GM12878 (cell line): ENCODE measurements around the gene GOLGA5. TPM values are rescaled to one million over a fixed set of nuclear protein-coding genes. Genes with fewer than 3 reads are reported as not detected.

Experiments
- CHD2 ChIP-seq: IDR thresholded peaks from 2 replicates; pipeline ENCODE4 v1.6.1; 2011; ENCODE audit warnings: low read depth, low read length, improper control_type of control experiment, borderline replicate concordance
- HDAC2 ChIP-seq: fragments of 200-600 bp; sonication (generic); IDR thresholded peaks from 2 replicates; pipeline ENCODE4 v1.6.1; 2017
- IKZF2 ChIP-seq, 2 experiments: fragments of 450-650 bp; IDR thresholded peaks; 2 replicates each; pipeline ENCODE4 v1.6.1; 2017; ENCODE audit warnings: mild to moderate bottlenecking in 2 of 2, moderate library complexity in 2 of 2
- MEF2B ChIP-seq: fragments of 450-650 bp; IDR thresholded peaks from 2 replicates; pipeline ENCODE4 v1.6.1; 2018; ENCODE audit warnings: mild to moderate bottlenecking, moderate library complexity; ENCODE audit not compliant: partially characterized antibody, poor library complexity, severe bottlenecking
- MXI1 ChIP-seq: fragments of 150-350 bp; IDR thresholded peaks from 2 replicates; pipeline ENCODE4 v1.6.1; 2011; ENCODE audit warnings: low read depth, mild to moderate bottlenecking, inconsistent platforms, low read length, improper control_type of control experiment
- RAD51 ChIP-seq: fragments of 450-650 bp; IDR thresholded peaks from 2 replicates; pipeline ENCODE4 v1.6.1; 2016; ENCODE audit warnings: moderate library complexity, mild to moderate bottlenecking, inconsistent platforms
- TCF12 ChIP-seq: IDR thresholded peaks from 2 replicates; pipeline ENCODE4 v1.6.1; 2011; ENCODE audit warnings: low read depth, mild to moderate bottlenecking, low read length
- ZNF274 ChIP-seq: IDR thresholded peaks from one replicate; pipeline ENCODE4 v1.8.0; 2011; ENCODE audit not compliant: insufficient read length, insufficient read depth
- polyA plus RNA-seq, 11 experiments: library from polyadenylated mRNA; depleted of rRNA in 4 of 11; unstranded in 6 of 11; stranded (reverse) in 5 of 11; fragments of >200 nt; fragmentation: Nextera tagmentation in 4 of 11; fragmentation: Illumina TruSeq in 1 of 11; extraction: Ambion mirVana in 4 of 11; extraction: Trizol in 1 of 11; gene quantifications; 1 replicate in 1 of 11; 2 replicates in 10 of 11; pipeline versions ENCODE4 v1.2.1 to v1.2.3, GENCODE V29; 2011 to 2016; ENCODE audit warnings: inconsistent platforms in 2 of 11, missing spikeins in 2 of 11, low read depth in 1 of 11
- total RNA-seq, 4 experiments: library from RNA; depleted of rRNA in 3 of 4; stranded (reverse); fragments of >200 nt in 3 of 4; fragmentation: Illumina TruSeq in 1 of 4; extraction: Trizol in 1 of 4; gene quantifications; 2 replicates each; pipeline versions ENCODE4 v1.2.1 to v1.2.3, GENCODE V29; 2013 to 2021
- TF ChIP-seq, protein P1 (sequence below): fragments of 450-650 bp; IDR thresholded peaks from 2 replicates; pipeline ENCODE4 v1.6.1; 2016; ENCODE audit warnings: mild to moderate bottlenecking
- TF ChIP-seq, protein P2 (sequence below): fragments of 450-650 bp; IDR thresholded peaks from 2 replicates; pipeline ENCODE4 v1.6.1; 2017; ENCODE audit warnings: mild to moderate bottlenecking, low read depth, inconsistent platforms; ENCODE audit not compliant: poor library complexity, severe bottlenecking
- TF ChIP-seq, protein P3 (sequence below): IDR thresholded peaks from 2 replicates; pipeline ENCODE4 v1.6.1; 2011; ENCODE audit warnings: borderline replicate concordance, low read depth, mild to moderate bottlenecking, moderate library complexity, mixed read lengths, low read length; ENCODE audit not compliant: insufficient read depth; ENCODE audit errors: extremely low read length

Gene GOLGA5
- total and polyA plus RNA-seq, 10 of the 15 experiments (the other 5 are each of a cell fraction or from before 2014, with no cell fraction given): 10.9 to 30.1 (median 19.7) TPM

DNA sequence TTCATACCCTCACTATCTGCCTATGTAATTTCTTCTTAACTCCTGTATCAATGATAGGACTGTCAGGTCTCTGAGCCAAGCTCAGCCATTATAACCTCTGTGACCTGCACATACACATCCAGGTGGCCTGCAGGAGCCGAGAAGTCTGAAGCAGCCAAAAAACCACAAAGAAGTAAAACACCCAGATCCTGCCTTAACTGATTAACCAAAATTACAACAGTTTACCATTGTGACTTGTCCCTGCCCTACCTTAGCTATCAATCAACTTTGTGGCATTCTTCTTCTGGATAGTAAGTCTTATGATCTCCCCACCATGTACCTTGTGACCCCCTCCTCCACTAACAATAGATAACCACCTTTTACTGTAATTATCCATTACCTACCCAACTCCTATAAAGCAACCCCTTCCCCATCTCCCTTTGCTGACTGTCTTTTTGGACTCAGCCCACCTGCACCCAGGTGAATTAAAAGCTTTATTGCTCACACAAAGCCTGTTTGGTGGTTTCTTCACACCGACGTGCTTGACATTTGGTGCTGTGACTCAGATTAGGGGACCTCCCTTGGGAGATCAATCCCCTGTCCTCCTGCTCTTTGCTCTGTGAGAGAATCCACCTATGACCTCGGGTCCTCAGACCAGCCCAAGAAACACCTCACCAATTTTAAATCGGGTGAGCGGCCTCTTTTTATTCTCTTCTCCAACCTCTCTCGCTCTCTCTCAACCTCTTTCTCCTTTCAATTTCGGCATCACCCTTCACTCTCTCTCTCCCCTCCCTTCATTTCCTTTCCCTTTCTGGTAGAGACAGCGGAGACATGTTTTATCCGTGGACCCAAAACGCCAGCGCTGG lies 34.2 kb upstream of the GOLGA5 start (continued):
- TF ChIP-seq, protein P1, sequence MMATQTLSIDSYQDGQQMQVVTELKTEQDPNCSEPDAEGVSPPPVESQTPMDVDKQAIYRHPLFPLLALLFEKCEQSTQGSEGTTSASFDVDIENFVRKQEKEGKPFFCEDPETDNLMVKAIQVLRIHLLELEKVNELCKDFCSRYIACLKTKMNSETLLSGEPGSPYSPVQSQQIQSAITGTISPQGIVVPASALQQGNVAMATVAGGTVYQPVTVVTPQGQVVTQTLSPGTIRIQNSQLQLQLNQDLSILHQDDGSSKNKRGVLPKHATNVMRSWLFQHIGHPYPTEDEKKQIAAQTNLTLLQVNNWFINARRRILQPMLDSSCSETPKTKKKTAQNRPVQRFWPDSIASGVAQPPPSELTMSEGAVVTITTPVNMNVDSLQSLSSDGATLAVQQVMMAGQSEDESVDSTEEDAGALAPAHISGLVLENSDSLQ: peak; percentile 82
- TF ChIP-seq, protein P2, sequence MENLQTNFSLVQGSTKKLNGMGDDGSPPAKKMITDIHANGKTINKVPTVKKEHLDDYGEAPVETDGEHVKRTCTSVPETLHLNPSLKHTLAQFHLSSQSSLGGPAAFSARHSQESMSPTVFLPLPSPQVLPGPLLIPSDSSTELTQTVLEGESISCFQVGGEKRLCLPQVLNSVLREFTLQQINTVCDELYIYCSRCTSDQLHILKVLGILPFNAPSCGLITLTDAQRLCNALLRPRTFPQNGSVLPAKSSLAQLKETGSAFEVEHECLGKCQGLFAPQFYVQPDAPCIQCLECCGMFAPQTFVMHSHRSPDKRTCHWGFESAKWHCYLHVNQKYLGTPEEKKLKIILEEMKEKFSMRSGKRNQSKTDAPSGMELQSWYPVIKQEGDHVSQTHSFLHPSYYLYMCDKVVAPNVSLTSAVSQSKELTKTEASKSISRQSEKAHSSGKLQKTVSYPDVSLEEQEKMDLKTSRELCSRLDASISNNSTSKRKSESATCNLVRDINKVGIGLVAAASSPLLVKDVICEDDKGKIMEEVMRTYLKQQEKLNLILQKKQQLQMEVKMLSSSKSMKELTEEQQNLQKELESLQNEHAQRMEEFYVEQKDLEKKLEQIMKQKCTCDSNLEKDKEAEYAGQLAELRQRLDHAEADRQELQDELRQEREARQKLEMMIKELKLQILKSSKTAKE: peak; percentile 71
- no peak for TF ChIP-seq ZNF274
- TF ChIP-seq, protein P3, sequence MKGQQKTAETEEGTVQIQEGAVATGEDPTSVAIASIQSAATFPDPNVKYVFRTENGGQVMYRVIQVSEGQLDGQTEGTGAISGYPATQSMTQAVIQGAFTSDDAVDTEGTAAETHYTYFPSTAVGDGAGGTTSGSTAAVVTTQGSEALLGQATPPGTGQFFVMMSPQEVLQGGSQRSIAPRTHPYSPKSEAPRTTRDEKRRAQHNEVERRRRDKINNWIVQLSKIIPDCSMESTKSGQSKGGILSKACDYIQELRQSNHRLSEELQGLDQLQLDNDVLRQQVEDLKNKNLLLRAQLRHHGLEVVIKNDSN: no peak
- no peak for TF ChIP-seq MXI1
- peak; percentile 52; the same call in 1 of the 2 replicates for TF ChIP-seq RAD51
- TF ChIP-seq HDAC2: no peak
- 0 out of 2 replicates have a peak, but pooled peaks have one; percentile 54 for TF ChIP-seq CHD2
- TF ChIP-seq IKZF2 (IDR thresholded peaks at IDR 0.05): peak; percentile 48 to 55; a peak in 2 of 4 replicates
- TF ChIP-seq MEF2B: peak; percentile 92
- no peak for TF ChIP-seq TCF12
